GM18517 (cell line): ENCODE results near the gene INPP5F.

Experiments
- ATAC-seq: cut with Tn5 transposase; IDR thresholded peaks from one replicate; pipeline ENCODE4 v1.9.1; 2021; ENCODE audit warnings: mild to moderate bottlenecking, moderate library complexity; ENCODE audit not compliant: unreplicated experiment

Gene INPP5F

GRCh38 chr10:119812684-119813083 lies 86.8 kb downstream of the INPP5F start:
- no peak for ATAC-seq

- no peak for ATAC-seq
Measured at GRCh38 chr10:119815671-119816070, 89.8 kb downstream of the INPP5F start.

GRCh38 chr10:119817991-119818888 lies 92.4 kb downstream of the INPP5F start:
- no peak for ATAC-seq

GRCh38 chr10:119818889-119819270 lies 93.0 kb downstream of the INPP5F start:
- no peak for ATAC-seq

- no peak for ATAC-seq
Measured at GRCh38 chr10:119821182-119821581, 95.3 kb downstream of the INPP5F start.

GRCh38 chr10:119824299-119824698 lies 98.4 kb downstream of the INPP5F start:
- ATAC-seq: no peak

- ATAC-seq: no peak
Measured at GRCh38 chr10:119826771-119827170, 100.9 kb downstream of the INPP5F start.

- ATAC-seq: no peak
Measured at GRCh38 chr10:119827430-119827829, 101.6 kb downstream of the INPP5F start.

GRCh38 chr10:119829429-119829828 lies 103.6 kb downstream of the INPP5F start:
- ATAC-seq: no peak

GRCh38 chr10:119830851-119831250 lies 105.0 kb downstream of the INPP5F start:
- no peak for ATAC-seq

- ATAC-seq: no peak
Measured at GRCh38 chr10:119831656-119832055, 105.8 kb downstream of the INPP5F start.

- no peak for ATAC-seq
Measured at GRCh38 chr10:119832951-119833350, 107.1 kb downstream of the INPP5F start.

- no peak for ATAC-seq
Measured at GRCh38 chr10:119834188-119834587, 108.3 kb downstream of the INPP5F start.

- no peak for ATAC-seq
Measured at GRCh38 chr10:119845656-119846055, 119.8 kb downstream of the INPP5F start.

GRCh38 chr10:119849031-119849789 lies 123.4 kb downstream of the INPP5F start:
- no peak for ATAC-seq

GRCh38 chr10:119849944-119850343 lies 124.1 kb downstream of the INPP5F start:
- ATAC-seq: no peak

- ATAC-seq: no peak
Measured at GRCh38 chr10:119852277-119852676, 126.4 kb downstream of the INPP5F start.

GRCh38 chr10:119852822-119853221 lies 127.0 kb downstream of the INPP5F start:
- no peak for ATAC-seq

GRCh38 chr10:119853574-119853973 lies 127.7 kb downstream of the INPP5F start:
- no peak for ATAC-seq

- no peak for ATAC-seq
Measured at GRCh38 chr10:119858063-119858462, 132.2 kb downstream of the INPP5F start.

GRCh38 chr10:119859420-119860258 lies 133.8 kb downstream of the INPP5F start:
- no peak for ATAC-seq
